Stimulated activated CD4-positive, alpha-beta T cell treated with anti-CD3 and anti-CD28 coated beads, Interleukin-12 subunit alpha, Interleukin-12 subunit beta, amount 100 ng/mL, for 24 hours (primary cell): ENCODE results near the gene SLC10A6.
"Not testable (repeated sequence)": the region's sequence is repeated elsewhere in the genome, so short reads cannot be mapped to it uniquely, and the experiment has no call there.

Experiments
- DNase-seq, 2 experiments: peaks; one replicate each; pipeline ENCODE4 v3.0.0-alpha.2; 2020; ENCODE audit warnings: low read depth in 2 of 2

SLC10A6 gene, protein sequence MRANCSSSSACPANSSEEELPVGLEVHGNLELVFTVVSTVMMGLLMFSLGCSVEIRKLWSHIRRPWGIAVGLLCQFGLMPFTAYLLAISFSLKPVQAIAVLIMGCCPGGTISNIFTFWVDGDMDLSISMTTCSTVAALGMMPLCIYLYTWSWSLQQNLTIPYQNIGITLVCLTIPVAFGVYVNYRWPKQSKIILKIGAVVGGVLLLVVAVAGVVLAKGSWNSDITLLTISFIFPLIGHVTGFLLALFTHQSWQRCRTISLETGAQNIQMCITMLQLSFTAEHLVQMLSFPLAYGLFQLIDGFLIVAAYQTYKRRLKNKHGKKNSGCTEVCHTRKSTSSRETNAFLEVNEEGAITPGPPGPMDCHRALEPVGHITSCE

GRCh38 chr4:86848732-86849619, at the start of gene SLC10A6:
Gene SLC10A6, minus strand, starts transcription at chr4:86849384. Its CDS starts 269 bp downstream, at chr4:86849115.
- DNase-seq: no peak

DNA sequence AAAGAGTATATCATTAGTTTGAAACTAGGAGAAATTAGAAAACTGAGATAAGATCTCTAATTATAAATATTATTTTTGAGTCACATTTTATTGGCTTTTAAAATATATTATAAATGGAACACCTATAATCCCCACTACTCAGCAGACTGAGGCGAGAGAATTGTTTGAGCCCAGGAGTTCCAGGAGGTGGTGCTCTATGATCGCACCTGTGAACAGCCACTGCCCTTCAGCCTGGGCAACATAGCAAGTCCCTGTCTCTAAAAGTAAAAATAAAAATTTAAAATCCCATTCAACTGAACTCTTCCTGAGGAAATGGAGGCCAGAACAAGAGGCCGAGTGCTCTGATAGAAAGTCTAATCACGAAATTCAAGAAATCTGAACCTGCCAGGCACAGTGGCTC, 49.4 kb upstream of the SLC10A6 start:
- DNase-seq: no peak

DNA sequence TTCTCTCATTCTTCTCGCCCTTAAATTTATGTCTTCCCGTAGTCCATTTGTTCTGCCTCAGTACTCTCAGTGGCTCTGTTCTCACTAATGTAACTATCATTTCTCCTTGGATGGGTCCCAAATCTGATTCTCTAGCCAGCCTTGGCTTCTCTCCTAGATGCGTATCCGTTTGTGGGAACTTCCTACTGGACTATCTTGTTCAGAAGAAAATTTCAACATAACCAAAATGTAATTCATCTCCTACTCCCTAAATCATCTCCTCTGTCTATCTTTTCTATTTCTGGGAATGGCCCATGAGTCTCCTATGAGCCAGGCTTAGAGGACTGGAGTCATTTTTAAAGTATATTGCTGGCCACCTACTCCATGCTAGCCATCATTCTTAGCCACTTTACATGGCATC, 47.4 kb upstream of the SLC10A6 start:
- DNase-seq: no peak

DNA sequence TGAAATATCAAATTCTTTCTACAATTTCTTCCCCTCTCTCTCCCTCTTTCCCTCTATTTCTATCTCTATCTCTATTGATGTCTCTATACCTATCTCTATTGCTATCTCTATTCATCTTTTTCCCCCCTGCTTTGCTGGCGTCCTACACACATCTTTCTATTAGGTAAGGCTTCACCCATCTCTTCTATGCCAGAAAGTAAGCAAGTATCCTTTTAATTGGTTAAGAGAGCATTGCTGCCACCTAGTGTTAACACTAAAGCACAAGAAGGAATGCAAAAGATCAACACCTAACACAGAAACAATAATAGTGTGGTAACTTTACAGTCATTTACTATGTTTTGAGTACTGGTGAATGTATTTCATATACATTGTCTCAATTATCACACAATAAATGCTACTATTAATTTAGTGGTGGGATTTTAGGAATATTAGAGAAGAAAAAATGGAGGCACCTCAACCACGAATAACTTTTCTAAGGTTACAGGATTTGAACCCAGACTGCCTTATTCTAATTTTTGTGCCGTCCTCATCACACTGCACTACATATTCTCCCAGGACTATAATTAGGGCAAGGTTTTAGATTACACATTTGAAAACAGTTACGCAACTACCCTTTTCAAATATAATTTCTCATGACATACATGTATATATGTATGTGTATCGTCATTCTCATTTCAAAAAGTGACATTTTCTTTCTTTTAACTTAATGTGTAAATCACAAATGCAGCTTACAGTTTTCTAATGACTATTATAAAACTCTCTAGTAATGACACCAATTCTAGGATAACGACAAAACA, 46.7 kb upstream of the SLC10A6 start:
- DNase-seq: no peak

DNA sequence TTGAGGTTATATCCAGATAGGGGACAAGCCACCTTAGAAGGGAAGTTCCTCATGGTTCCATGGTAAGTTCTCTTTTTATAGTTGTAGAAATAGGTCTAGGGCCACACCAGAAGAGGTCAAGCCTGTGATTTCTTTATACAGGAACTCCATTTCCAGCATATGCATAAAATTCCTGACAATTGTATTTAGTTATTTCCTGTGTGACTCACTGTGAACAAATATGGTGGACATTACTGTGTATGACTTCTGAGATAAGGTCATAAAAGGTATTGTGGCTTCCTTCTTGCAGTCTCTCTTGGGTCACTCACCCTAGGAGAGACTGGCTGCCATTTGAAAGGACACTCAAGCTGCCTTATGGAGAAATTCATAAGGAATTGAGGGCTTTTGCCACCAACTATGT, 45.3 kb upstream of the SLC10A6 start:
- DNase-seq: no peak

- DNase-seq: no peak
Observed at GRCh38 chr4:86893136-86893535, 44.0 kb upstream of the SLC10A6 start.

GRCh38 chr4:86892636-86892960, 43.4 kb upstream of the SLC10A6 start:
- no peak for DNase-seq

- peak in 1 of 2 experiments; percentile 19 for DNase-seq
Observed at GRCh38 chr4:86891762-86892635, 42.8 kb upstream of the SLC10A6 start, which contains the start of gene C4orf36. Gene C4orf36, minus strand, starts transcription at chr4:86892422. Its CDS starts 902 bp downstream, at chr4:86891520.

GRCh38 chr4:86890790-86891189, 41.6 kb upstream of the SLC10A6 start:
- DNase-seq: no peak

DNA sequence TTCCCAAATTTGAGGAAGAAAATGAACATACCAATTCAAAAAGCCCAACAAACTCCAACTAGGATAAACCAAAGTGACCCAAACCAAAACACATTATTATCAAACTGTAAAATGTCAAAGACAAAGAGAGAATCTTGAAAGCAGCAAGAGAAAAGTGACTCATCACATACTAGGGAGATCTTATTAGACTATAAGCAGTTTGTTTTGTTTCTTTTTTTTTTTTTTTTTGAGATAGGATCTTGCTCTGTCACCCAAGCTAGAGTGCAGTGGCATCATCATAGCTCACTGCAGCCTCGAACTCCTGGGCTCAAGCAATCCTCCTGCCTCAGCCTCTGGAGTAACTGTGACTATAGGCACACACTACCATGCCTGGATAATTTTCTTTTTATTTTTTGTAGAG, 30.5 kb upstream of the SLC10A6 start:
- DNase-seq: no peak

- no peak for DNase-seq
Observed at GRCh38 chr4:86878640-86879039, 29.5 kb upstream of the SLC10A6 start.

- DNase-seq: no peak
Observed at GRCh38 chr4:86876894-86877685, 27.9 kb upstream of the SLC10A6 start.

DNA sequence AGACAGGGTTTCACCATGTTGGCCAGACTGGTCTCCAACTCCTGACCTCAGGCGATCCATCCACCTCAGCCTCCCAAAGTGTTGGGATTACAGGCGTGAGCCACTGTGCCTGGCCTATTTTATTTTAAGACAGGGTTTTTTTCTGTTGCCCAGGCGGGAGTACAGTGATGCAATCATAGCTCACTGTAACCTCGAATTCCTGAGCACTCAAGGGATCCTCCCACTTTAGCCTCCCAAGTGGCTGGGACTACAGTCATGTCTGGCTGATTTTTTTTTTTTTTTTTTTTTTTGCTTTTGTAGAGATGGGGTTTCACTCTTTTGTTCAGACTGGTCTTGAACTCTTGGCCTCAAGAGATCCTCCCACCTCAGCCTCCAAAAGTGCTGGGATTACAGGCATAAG, 26.3 kb upstream of the SLC10A6 start:
- DNase-seq: not testable (repeated sequence)

DNA sequence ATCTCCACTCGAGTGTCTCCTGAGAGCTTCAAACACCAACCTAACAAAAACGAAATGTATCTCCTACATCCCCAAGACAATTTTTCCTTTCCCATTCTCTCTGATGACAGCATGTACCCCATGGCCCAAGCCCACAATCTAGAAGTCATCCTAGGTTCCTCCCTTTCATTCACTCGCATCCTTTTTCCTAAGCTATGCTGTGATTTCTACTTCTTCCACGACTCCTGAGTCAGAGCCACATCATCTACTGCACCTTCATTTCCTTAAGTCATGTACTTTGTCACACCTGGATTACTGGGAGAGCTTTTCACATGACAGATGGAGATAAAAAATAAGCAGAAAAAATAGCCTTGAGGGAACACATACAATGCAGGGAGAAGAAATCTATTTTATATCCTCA, 23.0 kb upstream of the SLC10A6 start:
- no peak for DNase-seq

GRCh38 chr4:86870442-86871069, 21.4 kb upstream of the SLC10A6 start:
- DNase-seq: no peak

GRCh38 chr4:86857341-86858052, 8.3 kb upstream of the SLC10A6 start:
- no peak for DNase-seq

- DNase-seq: no peak
Observed at GRCh38 chr4:86856896-86857295, 7.7 kb upstream of the SLC10A6 start.

DNA sequence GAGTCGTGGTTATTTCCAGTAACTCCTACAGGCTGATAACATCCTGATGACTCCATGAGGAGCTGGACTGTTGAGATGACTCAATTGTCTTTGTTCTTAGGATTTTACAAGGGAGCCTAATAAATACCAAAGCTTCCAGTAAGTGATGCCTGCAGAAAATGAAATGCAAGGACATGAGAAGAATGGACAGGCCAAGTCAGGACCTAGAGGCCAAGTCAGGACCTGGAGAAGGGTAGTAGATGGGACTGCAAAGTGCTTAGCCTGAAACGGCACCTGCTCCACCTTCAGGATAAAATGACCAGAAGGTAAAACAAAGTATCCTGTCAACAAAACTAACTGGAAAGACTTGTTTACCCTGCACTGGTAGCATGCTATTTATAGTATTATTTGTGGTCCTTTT, 6.4 kb upstream of the SLC10A6 start:
- DNase-seq: no peak

GRCh38 chr4:86853209-86853608, 4.0 kb upstream of the SLC10A6 start:
- no peak for DNase-seq
